ENCODE measurements around the gene SLC25A42.
A peak's percentile ranks its signal among the peaks of the same experiment; 100 is the strongest.
"Not testable (repeated sequence)": the region's sequence is repeated elsewhere in the genome, so short reads cannot be mapped to it uniquely, and the experiment has no call there.

SLC25A42 gene

GRCh38 chr19:19068659-19069654, 5.2 kb downstream of the SLC25A42 start:
- DNase-seq (ENCODE audit: low spot score) = peak; percentile 12

DNA sequence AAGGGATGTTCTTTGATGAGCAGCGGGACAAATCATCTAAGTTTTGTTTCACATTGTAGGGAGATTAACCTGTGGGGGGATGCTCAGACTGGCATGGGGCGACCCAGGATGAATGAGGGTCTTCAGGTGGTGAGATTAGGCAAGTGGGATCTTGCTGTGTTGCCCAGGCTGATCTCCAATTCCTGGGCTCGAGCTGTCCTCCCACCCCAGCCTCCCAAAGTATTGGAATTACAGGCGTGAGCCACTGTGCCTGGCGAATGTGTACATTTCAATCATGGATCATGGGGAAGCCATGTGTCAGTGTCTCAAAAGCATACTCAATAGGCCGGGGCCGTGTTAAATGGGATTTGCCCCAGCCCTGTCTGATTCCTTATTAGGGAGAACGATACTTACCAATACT, 8.1 kb downstream of the SLC25A42 start:
- no peak for DNase-seq (ENCODE audit: low spot score)

DNA sequence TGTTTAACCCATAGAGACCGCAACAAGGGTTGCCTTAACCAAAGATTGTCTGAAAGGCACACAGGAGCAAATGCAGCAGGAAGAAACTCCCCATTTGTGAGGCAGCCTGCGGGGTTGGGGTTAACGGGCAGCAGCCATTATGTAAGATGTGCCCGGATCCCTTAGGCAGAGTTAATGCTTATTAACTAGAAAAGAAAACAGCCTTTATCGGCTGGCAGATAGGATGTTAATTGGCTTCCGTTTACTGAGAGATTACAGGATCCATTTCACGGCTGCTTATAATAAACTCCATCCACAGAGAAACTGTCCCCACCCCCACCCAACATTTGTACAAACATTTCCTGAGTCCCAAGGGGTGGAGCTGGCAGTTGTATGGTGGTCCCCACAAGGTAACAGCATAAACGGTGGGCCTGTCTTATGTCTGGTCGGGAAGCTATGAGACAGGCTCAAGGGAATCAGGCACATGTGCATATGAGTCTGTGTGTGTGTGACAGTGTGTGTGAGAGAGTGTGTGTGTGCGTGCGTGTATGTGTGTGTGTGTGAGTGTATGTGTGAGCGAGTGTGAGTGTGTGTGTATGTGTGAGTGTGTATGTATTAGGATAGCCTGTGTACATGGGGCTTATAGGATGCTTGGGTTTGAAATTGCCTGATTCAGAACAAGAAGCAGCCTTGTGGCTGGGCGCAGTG, 10.5 kb downstream of the SLC25A42 start:
- no peak for DNase-seq (ENCODE audit: low spot score)

GRCh38 chr19:19075126-19075525, 11.3 kb downstream of the SLC25A42 start:
- no peak for DNase-seq (ENCODE audit: low spot score)

- DNase-seq (ENCODE audit: low spot score) = no peak
Observed at GRCh38 chr19:19076476-19076875, 12.7 kb downstream of the SLC25A42 start.

- no peak for DNase-seq (ENCODE audit: low spot score)
Observed at GRCh38 chr19:19077103-19077502, 13.3 kb downstream of the SLC25A42 start.

DNA sequence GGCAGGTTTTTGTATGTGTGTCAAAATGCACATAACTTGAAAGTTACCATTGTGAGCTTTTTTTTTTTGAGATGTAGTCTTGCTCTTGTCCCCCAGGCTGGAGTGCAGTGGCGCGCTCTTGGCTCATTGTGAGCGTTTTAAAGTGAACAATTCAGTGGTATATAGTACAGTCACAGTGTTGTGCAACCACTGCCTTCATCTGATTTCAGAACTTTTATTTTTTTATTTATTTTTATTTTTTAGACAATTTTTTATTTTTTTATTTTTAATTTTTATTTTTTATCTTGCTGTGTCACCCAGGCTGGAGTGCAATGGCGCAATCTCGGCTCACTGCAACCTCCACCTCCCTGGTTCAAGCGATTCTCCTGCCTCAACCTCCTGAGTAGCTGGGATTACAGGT, 15.0 kb downstream of the SLC25A42 start:
- DNase-seq (ENCODE audit: low spot score) = no peak

DNA sequence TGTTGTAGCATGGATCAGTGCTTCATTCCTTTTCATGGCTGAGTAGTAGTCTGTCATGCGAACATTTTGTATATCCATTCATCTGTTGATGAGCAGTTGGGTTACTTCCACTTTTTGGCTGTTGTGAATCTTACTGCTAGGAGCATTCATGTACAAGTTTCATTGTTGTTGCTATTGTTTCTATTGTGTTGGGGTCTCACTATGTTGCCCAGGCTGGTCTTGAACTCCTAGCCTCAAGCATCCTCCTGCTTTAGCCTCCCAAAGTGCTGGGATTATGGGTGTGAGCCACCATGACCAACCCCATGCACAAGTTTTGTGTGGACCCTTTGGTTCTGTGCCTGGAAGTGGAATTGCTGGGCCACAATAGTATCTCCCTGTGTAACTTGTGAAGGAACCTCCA, 15.8 kb downstream of the SLC25A42 start:
- DNase-seq (ENCODE audit: low spot score) = no peak

DNA sequence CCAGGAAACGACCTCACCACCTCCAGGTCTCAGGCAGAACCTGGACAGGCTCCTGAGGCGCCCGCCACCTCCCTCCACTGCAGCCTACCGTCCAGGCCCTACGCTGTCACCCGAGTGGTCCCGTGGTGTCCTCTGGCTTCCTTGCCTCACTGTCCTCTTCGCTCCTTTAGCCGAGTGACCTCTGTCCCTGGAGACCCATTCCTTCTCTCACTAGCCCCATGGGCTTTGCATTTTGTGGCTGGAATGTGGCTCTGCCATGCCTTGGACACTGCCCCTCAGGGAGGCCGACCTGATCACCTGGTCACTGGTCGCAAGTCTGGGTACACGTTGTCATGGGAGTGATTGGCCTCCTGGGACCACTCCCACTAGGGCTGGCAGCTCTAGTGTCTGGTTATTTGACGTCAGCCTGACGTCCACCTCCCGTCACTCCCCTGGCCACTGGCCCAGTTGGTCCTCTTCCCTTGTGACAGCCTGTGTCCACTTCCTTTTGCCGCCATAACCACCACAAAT, 17.9 kb downstream of the SLC25A42 start:
- DNase-seq (ENCODE audit: low spot score) = no peak

GRCh38 chr19:19083413-19084178, 19.8 kb downstream of the SLC25A42 start:
- no peak for DNase-seq (ENCODE audit: low spot score)

DNA sequence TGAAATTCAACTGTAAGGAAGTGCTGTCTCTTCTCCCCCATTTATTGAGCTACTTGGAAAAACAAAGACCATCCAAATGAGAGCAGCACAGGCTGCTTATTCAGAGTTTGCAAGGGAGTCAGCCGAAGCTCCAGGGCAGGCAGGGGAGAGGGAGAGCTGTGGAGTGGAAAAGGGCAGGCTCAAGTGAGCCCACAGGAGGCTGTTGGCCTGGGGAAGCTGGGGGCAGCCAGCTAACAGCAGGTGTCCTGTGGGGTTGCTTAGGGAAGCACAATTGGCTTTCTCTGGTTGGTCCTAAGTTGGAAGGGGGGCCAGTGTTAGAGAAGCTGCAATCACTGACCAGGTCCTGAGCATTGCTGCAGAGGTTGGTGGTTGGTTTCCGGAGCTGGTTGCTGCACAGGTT, 23.9 kb downstream of the SLC25A42 start:
- no peak for DNase-seq (ENCODE audit: low spot score)

DNA sequence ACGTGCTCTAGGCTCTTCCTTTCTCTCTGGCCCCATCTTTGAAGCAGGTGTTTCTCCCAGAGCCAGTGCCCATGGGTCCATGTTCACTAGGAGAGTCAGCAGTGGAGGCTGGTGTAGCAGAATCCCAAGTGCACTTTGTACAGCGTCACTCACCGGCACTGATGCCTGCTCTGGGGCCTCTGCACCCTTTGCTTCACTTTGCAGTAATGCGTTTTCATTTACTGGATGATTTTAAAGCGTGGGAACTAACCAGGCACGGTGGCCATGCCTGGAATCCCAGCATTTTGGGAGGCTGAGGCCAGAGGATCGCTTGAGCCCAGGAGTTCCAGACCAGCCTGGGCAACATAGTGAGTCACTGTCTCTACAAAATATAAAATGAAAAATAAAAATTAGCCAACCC, 30.7 kb downstream of the SLC25A42 start:
- no peak for DNase-seq (ENCODE audit: low spot score)

DNA sequence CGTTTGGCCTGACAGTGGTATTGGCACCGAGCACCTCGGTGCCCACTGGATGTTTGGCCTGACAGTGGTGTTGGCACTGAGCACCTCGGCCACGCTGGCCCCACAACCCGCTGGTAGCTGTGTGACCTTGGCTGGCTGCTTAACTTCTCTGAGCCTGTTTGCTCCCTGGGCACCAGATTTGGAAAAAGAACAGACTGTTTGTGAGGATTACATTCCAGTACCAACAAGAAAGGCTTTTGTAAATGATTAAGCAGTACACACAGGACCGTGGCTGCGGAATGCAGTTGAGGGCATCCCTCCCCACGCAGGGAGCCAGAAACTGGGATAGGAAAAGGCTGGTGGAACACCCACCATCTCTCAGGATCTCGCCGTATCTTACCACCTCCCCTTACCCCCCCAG, 31.9 kb downstream of the SLC25A42 start:
- DNase-seq (ENCODE audit: low spot score) = no peak

- DNase-seq (ENCODE audit: low spot score) = no peak
Observed at GRCh38 chr19:19096641-19097627, 33.1 kb downstream of the SLC25A42 start.

DNA sequence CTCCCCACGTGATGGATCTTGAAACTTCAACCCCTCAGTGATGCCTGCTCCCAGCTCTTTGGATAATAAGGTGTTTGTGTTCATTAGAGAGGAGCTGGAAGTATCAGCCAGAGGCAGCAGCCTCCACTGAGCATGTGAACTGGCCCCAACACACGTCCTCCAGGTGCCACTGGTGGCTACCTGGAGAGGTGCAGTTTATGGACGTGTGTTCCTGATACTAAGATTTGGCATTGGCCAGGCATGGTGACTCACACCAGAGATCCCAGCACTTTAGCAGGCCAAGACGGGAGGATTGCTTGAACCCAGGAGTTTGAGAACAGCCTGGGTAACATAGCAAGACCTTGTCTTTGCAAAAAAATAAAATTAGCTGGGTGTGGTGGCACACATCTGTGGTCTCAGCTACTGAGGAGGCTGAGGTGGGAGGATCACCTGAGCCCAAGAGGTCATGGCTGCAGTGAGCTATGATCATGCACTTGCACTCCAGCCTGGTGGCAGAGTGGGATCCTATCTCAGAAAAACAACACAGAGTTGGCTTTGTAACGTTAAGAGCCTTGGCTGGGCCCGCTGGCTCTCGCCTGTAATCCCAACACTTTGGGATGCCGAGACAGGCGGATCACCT, 34.4 kb downstream of the SLC25A42 start:
- DNase-seq (ENCODE audit: low spot score) = no peak

DNA sequence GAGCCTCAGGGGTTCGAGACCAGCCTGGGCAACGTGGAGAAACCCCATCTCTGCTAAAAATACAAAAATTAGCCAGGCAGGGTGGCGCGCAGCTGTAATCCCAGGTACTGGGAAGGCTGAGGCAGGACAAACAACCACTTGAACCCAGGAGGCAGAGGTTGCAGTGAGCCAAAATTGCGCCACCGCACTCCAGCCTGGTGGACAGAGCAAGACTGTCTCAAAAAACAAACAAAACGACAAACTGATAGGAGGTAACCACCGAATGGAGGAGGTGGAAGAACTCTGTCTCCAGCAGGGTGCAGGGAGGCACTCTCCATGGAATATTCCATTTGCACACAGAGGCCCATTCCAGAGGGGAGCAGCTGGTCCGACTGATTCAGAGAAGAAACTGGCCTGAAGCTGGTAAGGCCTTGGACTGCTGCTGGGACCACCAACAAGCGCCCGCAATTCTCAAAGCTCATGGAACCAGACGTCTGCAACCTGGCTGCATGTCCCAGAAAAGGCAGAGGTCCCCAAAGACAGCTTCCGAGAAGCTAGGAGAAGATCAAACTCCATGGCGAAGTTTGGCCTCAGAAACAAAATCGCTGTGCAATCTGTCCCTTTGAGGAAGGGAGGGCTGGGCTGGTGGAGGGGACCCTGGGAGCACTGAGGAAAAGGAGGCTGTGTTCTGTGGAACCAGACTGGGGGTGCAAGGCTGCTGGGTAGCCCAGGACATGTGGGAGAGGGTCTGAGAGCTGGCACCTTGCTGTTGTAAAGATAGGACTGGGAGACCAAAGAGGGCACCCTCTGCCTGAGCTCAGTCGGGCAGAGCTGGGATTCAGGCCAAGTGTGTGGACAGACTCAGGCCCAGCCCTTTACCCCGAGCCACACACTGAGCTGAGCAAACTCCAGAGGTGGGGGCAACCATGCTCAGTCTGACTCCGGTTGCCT, 35.2 kb downstream of the SLC25A42 start:
- no peak for DNase-seq (ENCODE audit: low spot score)

DNA sequence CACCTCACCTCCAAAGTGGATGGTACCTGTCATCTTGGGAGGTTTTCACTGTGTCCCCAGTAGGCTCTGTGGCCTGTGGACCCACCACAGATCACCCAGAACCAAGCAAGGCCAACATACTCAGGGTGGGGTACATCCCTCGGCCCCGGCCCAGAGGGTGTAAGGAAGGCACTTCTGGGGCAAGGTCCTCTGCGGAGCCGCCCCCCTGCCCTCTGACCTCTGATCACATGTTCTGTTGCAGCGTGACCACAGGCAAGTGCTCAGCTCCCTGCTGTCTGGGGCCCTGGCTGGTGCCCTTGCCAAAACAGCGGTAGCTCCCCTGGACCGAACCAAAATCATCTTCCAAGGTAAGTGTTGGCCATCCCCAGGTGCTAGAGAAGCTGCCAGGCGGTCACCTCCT, 37.7 kb downstream of the SLC25A42 start:
- no peak for DNase-seq (ENCODE audit: low spot score)

DNA sequence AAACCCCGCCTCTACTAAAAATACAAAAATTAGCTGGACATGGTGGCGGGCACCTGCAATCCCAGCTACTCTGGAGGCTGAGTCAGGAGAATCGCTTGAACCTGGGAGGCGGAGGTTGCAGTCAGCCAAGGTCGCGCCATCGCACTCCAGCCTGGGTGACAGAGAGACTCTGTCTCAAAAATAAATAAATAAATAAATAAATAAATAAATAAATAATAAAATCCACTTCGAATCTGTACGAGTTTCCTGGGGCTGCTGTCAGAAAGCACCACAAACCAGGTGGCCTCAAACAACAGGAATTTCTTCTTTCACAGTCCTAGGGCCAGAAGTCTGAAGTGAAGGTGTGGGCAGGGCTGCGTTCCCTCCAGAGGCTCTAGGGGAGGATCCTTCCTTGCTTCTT, 38.8 kb downstream of the SLC25A42 start:
- not testable (repeated sequence) for DNase-seq (ENCODE audit: low spot score)

DNA sequence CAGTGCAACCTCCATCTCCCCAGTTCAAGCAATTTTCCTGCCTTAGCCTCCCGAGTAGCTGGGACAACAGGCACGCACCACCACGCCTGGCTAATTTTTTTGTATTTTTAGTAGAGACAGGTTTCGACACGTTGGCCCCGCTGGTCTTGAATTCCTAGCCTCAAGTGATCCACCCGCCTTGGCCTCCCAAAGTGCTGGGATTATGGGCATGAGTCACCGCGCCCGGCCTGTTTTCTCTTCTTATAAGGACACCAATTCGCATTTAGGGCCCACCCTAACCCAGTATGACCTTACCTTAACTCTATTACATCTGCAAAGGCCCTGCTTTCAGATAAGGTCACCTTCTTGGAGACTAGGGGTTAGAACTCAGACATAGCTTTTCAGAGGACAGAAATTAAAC, 39.4 kb downstream of the SLC25A42 start:
- no peak for DNase-seq (ENCODE audit: low spot score)

All from pons (tissue), 1 donor.